ENCODE results near the gene CREBL2. TPM values are rescaled to one million over a fixed set of nuclear protein-coding genes. Genes with fewer than 3 reads are reported as not detected.

CREBL2 gene
- total and polyA plus RNA-seq, 2 donors (not counting 1 experiment from before 2014, with no cell fraction given) = 6.5 to 22.1 TPM

GRCh38 chr12:12641650-12642049, 30.0 kb downstream of the CREBL2 start:
- TF ChIP-seq EZH2 (IDR thresholded peaks at IDR 0.05; ENCODE audit: borderline replicate concordance, insufficient read depth, low read depth, low read length, poor library complexity, severe bottlenecking) = no peak
- no peak for TF ChIP-seq CTCF (IDR thresholded peaks at IDR 0.05)
- Histone ChIP-seq H3K4me3 (ENCODE audit: control extremely low read depth in 1 of 5, extremely low read depth in 1 of 5, insufficient read depth in 1 of 5, low read depth in 2 of 5, low read length in 4 of 5) (no peak overlapping the region), H3K36me3 (replicated peaks in 1 of 2; ENCODE audit: control extremely low read depth in 1 of 2, control insufficient read depth in 1 of 2, extremely low read depth in 1 of 2, insufficient read depth in 2 of 2, low read length in 1 of 2) (peaks cover 2 to 50% of the 10 kb centered on the region in 2 experiments), H3K27me3 (replicated peaks in 1 of 4; ENCODE audit: control extremely low read depth in 1 of 4, control insufficient read depth in 3 of 4, insufficient read depth in 4 of 4, low read length in 3 of 4) (no peaks in the 10 kb centered on the region), H3K9me3 (ENCODE audit: control extremely low read depth in 1 of 3, control insufficient read depth in 2 of 3, insufficient read depth in 1 of 3, low read length in 2 of 3) (peaks cover 0 to 3% (median 0%) of the 10 kb centered on the region in 3 donors), H3K79me2 (ENCODE audit: control insufficient read depth, insufficient read depth, low read length) (peaks cover 3% of the 10 kb centered on the region), H3K9ac (ENCODE audit: low read length) (no peak overlapping the region), H4K20me1 (ENCODE audit: control insufficient read depth, insufficient read depth, low read length, poor library complexity, severe bottlenecking) (no peaks in the 10 kb centered on the region), H3K4me1 (ENCODE audit: control insufficient read depth in 2 of 2, insufficient read depth in 2 of 2, low read length in 2 of 2) (peaks cover 2 to 3% of the 10 kb centered on the region in 2 donors), H3K27ac (ENCODE audit: low read length in 2 of 2) (no peak overlapping the region), H3K4me2 (replicated peaks; ENCODE audit: low read depth, low read length, poor library complexity, severe bottlenecking) (no peak overlapping the region), H2AFZ (ENCODE audit: insufficient read depth, low read depth, low read length, poor library complexity, severe bottlenecking) (no peak overlapping the region)
- Mint-ChIP-seq H3K9me3 (ENCODE audit: insufficient read depth) (peaks cover 7% of the 10 kb centered on the region), H3K27me3 (no peaks in the 10 kb centered on the region), H3K27ac (no peak overlapping the region), H3K4me3 (no peak overlapping the region), H3K4me1 (peaks cover 7% of the 10 kb centered on the region)
- ChIA-PET CTCF (interaction anchor here (0.6 to 1.8 kb wide), 5 partner anchors 15 to 95 kb away, joined by 3 to 6 read pairs (median 4); no protein-coding TSS in a partner anchor), POLR2A (no interaction called here)
- ATAC-seq (ENCODE audit: low read depth) (no peak), DNase-seq (no peak)
- intact Hi-C loops (cut with micrococcal nuclease) = no loop called here
- no CpG with 5 or more reads among the region's 2 CpGs for WGBS (ENCODE audit: insufficient coverage)

- Histone ChIP-seq H3K27me3 (replicated peaks in 1 of 4; ENCODE audit: control extremely low read depth in 1 of 4, control insufficient read depth in 3 of 4, insufficient read depth in 4 of 4, low read length in 3 of 4) (no peaks in the 10 kb centered on the region), H3K9me3 (ENCODE audit: control extremely low read depth in 1 of 3, control insufficient read depth in 2 of 3, insufficient read depth in 1 of 3, low read length in 2 of 3) (peaks cover 0 to 12% (median 5%) of the 10 kb centered on the region in 3 donors), H3K79me2 (ENCODE audit: control insufficient read depth, insufficient read depth, low read length) (no peaks in the 10 kb centered on the region), H4K20me1 (ENCODE audit: control insufficient read depth, insufficient read depth, low read length, poor library complexity, severe bottlenecking) (no peaks in the 10 kb centered on the region), H3K9ac (ENCODE audit: low read length) (no peak overlapping the region), H3K36me3 (replicated peaks in 1 of 2; ENCODE audit: control extremely low read depth in 1 of 2, control insufficient read depth in 1 of 2, extremely low read depth in 1 of 2, insufficient read depth in 2 of 2, low read length in 1 of 2) (peaks cover 0 to 41% of the 10 kb centered on the region in 2 experiments), H2AFZ (ENCODE audit: insufficient read depth, low read depth, low read length, poor library complexity, severe bottlenecking) (no peak overlapping the region), H3K4me2 (replicated peaks; ENCODE audit: low read depth, low read length, poor library complexity, severe bottlenecking) (no peak overlapping the region), H3K27ac (ENCODE audit: low read length in 2 of 2) (no peak overlapping the region), H3K4me1 (ENCODE audit: control insufficient read depth in 2 of 2, insufficient read depth in 2 of 2, low read length in 2 of 2) (no peaks in the 10 kb centered on the region), H3K4me3 (ENCODE audit: control extremely low read depth in 1 of 5, extremely low read depth in 1 of 5, insufficient read depth in 1 of 5, low read depth in 2 of 5, low read length in 4 of 5) (no peak overlapping the region)
- Mint-ChIP-seq H3K4me1 (peaks cover 4% of the 10 kb centered on the region), H3K27ac (no peak overlapping the region), H3K9me3 (ENCODE audit: insufficient read depth) (peaks cover 10% of the 10 kb centered on the region), H3K4me3 (no peak overlapping the region), H3K27me3 (no peaks in the 10 kb centered on the region)
- TF ChIP-seq EZH2 (IDR thresholded peaks at IDR 0.05; ENCODE audit: borderline replicate concordance, insufficient read depth, low read depth, low read length, poor library complexity, severe bottlenecking) (no peak), CTCF (IDR thresholded peaks at IDR 0.05) (no peak)
- ChIA-PET CTCF (interaction anchor here (0.9 to 2.3 kb wide), 8 partner anchors 12 to 266 kb away, joined by 3 to 18 read pairs (median 4); no protein-coding TSS in a partner anchor), POLR2A (interaction anchor here (1.0 kb wide), 1 partner anchor 94 kb away, joined by 3 read pairs; no protein-coding TSS in a partner anchor)
- no CpG with 5 or more reads among the region's 3 CpGs for WGBS (ENCODE audit: insufficient coverage)
- ATAC-seq (ENCODE audit: low read depth) (no peak), DNase-seq (no peak)
- intact Hi-C loops (cut with micrococcal nuclease) = no loop called here
These were observed 31.2 kb downstream of the CREBL2 start for GRCh38 chr12:12642916-12643315.
